T-helper 2 cell treated with Interferon-gamma antibody and Interleukin-4, amounts not matched to agents 100 ng/mL and 5 ng/mL, for 36 hours (primary cell): Measurements from ENCODE around the gene RAB3B. TPM values are rescaled to one million over a fixed set of nuclear protein-coding genes. Genes with fewer than 3 reads are reported as not detected.

Experiments used
- intact Hi-C: fragments of 100-400 bp; cut with micrococcal nuclease; formaldehyde crosslinking; loops from one replicate; pipeline ENCODE4 v1.15.1; 2023
- total RNA-seq: library from RNA; stranded (reverse); gene quantifications from 2 replicates; pipeline ENCODE4 v1.2.3, GENCODE V29; 2022

The RAB3B gene
- total RNA-seq, 1 donor from 2014 or later = 0.05 TPM

GRCh38 chr1:51877434-51878307 is 112.8 kb downstream of the RAB3B start:
- intact Hi-C loops = loop anchor here (1.0 to 10.0 kb wide), 8 partner anchors 150 to 915 kb away; partner anchors contain the start of genes BTF3L4, CC2D1B, EPS15 and FAF1

- intact Hi-C loops = loop anchor here (5.0 to 10.0 kb wide), 5 partner anchors 149 to 914 kb away; partner anchors contain the start of genes EPS15, FAF1, OSBPL9 and ZYG11B
These were observed 114.7 kb downstream of the RAB3B start for GRCh38 chr1:51875836-51876235.

DNA sequence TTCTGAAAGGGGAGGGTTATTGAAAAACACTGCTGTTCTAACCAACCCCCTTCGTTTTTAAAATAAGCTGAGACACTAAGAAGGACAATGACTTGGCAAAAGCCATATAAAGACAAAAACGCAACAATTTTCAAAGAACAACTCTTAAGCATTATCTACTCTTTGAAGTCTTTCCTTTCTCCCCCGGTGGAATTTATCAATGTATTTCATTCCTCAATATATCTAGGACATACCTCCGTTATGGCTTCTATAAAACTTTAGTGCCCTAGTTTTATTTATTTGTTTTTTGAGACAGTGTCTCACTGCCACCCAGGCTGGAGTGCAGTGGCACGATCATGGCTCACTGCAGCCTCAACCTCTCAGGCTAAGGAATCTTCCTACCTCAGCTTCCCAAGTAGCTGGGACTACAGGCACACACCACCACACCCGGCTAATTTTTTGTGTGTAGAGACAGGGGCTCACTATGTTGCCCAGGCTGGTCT is 115.2 kb downstream of the RAB3B start:
- intact Hi-C loops = loop anchor here (5.0 to 10.0 kb wide), 5 partner anchors 148 to 913 kb away; partner anchors contain the start of genes EPS15, FAF1, OSBPL9 and ZYG11B

DNA sequence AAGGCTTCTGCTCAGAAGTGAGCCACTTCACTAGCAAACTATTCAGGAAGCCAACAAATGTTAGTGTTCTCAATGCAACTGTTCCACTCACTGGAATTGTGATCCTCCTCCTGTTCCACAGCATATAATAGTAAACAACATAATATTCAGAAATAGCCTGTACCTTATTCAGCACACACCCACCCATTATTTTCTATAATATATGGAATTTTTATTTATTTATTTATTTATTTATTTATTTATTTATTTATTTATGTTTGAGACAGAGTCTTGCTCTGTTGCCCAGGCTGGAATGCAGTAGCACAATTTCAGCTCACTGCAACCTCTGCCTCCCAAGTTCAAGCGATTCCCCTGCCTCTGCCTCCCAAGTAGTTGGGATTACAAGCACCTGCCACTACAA is 117.2 kb downstream of the RAB3B start:
- intact Hi-C loops = loop anchor here (10.0 kb wide), 1 partner anchor 852 kb away; the partner anchor contains the start of gene ZYG11B

- intact Hi-C loops = loop anchor here (10.0 kb wide), 1 partner anchor 853 kb away; the partner anchor contains the start of gene ZYG11B
These were observed 119.0 kb downstream of the RAB3B start for GRCh38 chr1:51871351-51871975.

GRCh38 chr1:51870603-51871350 is 119.7 kb downstream of the RAB3B start:
- intact Hi-C loops = loop anchor here (10.0 kb wide), 1 partner anchor 854 kb away; the partner anchor contains the start of gene ZYG11B

DNA sequence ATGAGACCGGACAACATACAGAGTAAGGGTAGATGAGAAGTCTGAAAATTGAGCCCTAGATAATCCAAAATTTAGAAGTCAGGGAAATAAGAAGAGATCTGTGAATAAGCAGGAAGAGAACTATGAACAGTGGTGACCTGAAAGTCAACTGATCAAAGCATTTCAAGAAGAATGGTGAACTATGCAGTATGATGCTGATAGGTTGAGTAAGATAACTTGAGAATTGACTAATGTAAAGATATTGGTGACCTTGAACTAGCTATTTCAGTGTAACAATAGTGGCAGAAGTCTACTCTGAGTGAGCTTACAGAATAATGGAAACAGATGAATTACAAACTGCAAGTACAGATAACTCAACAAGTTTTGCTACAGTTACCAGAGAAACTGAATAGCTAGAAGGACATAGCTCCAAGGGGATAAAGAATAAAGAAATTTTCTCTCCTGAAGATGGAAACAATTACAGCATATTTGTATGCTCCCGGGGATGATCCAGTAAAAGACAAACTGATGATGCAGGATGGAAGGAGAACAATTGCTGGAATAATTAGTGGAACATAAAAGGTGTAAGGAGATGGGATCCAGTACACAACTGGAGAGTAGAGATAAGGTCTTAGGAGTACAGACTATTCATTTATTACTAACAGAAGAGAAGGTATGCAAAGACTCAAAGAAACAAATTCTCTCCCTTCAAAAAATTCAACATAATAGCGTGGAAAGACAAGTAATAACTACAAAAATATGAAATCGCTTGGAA is 122.8 kb downstream of the RAB3B start:
- intact Hi-C loops = no loop called here

DNA sequence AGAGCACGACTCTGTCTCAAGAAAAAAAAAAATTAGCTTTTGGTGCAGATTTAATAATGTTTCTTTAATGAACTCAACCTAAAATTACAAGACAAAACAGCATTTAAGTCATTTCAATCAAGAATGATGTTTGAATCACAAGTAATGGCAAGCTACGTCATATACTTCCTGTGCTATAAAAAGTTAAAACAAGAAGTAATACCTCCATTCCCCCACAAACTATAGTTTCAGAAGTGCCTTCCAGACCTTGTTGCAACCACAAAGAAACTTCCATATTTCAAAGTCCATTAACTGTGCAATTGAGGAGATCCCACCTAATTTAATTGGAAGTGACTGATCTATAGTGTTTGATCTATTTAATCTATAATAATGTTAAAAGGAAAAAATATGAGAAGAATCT is 127.1 kb downstream of the RAB3B start:
- intact Hi-C loops = no loop called here

DNA sequence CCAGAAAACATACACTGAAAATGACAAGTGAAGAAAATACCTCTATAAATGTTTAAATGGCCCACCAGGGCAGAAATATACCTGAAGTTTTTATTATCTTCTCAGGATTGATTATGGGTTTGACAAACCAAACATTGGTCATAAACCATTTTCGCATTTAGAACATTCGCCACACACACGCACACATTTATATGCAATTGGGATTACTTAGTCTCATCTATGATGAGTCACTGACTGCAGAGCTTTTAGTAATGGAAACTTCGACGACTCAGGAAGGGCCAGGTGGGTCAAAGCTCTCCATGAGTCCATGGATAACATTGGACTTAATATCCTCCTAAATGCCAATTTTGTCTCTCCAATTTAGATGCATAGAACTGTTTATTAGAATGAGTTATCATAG is 128.8 kb downstream of the RAB3B start:
- intact Hi-C loops = no loop called here

- intact Hi-C loops = no loop called here
These were observed 130.8 kb downstream of the RAB3B start for GRCh38 chr1:51859735-51860134.

DNA sequence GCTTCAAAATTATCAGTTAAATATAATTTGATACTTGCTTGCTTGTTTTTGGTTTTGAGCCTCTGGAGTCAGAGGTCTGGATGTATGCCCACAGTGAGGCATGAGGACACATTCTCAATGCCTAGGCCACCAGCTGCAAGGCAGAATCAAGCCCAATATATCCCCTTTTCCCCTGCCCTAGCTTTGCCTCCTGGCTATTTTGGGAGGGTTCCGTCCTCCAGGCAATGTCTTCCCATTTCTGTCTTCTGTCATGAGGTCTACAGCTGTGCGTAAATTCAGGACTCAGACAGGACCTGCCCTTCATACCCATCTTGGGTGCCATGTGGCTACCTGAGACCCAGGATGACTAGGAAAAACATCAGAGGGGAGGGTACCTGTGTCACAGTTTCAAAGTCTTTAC is 131.2 kb downstream of the RAB3B start:
- intact Hi-C loops = no loop called here

DNA sequence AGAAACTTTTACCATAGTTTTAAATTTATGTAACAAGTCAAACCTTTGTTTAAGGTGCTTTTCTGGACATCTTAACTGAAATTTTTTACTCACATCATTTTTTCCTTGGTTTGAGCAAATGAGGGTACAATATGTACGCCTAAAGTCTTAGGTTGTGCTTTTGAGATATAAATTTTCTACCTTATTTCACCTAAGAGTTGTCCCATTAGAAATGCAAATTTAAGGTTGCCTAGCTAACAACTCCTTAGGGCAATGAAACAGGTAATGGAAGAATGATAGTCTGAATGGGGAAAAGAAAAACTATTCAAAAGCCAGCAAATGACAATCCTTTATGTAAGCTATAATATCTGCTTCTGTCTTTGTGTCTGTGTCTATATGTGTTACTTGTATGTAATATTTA is 131.6 kb downstream of the RAB3B start:
- intact Hi-C loops = no loop called here

Other genes starting within 250 kb of the RAB3B start
- gene NRDC, start 112.0 kb downstream of the RAB3B start, total RNA-seq = 171 and 176 TPM in 2 replicates
- gene KTI12, start 43.1 kb upstream of the RAB3B start, total RNA-seq = 13.2 and 16.0 TPM in 2 replicates
- gene TXNDC12, start 64.5 kb upstream of the RAB3B start, total RNA-seq = 54.9 and 59.4 TPM in 2 replicates
- gene BTF3L4, start 65.6 kb upstream of the RAB3B start, total RNA-seq = 37.9 and 39.4 TPM in 2 replicates
- gene ZFYVE9, start 151.4 kb upstream of the RAB3B start, total RNA-seq = 1.8 and 1.9 TPM in 2 replicates